GM12872 (cell line): ENCODE results near the gene ACTN4.

Source experiments
- CTCF ChIP-seq: IDR thresholded peaks from 3 replicates; pipeline ENCODE4 v1.5.1; 2011; ENCODE audit warnings: low read depth, mild to moderate bottlenecking, low read length, moderate library complexity; ENCODE audit not compliant: insufficient read depth

The ACTN4 gene

GRCh38 chr19:38617764-38618589, 29.5 kb upstream of the ACTN4 start, which contains the start of gene MAP4K1:
TSS of gene MAP4K1 (minus strand) at chr19:38617953. CDS start at chr19:38617895, 58 bp downstream.
- no peak for TF ChIP-seq CTCF

- no peak for TF ChIP-seq CTCF
These were observed 28.7 kb upstream of the ACTN4 start, which contains the start of gene EIF3K for GRCh38 chr19:38618590-38619360. TSS of gene EIF3K (plus strand) at chr19:38619188. CDS start at chr19:38619269, 81 bp downstream.

GRCh38 chr19:38619361-38620174, 27.9 kb upstream of the ACTN4 start:
- no peak for TF ChIP-seq CTCF

- no peak for TF ChIP-seq CTCF
These were observed 22.6 kb upstream of the ACTN4 start for GRCh38 chr19:38624822-38625221.

GRCh38 chr19:38626401-38626800, 21.0 kb upstream of the ACTN4 start:
- TF ChIP-seq CTCF = no peak

- TF ChIP-seq CTCF = no peak
These were observed 17.9 kb upstream of the ACTN4 start for GRCh38 chr19:38629568-38629967.
